ENCODE data around the gene PHACTR1. TPM values are rescaled to one million over a fixed set of nuclear protein-coding genes. Genes with fewer than 3 reads are reported as not detected.

Gene PHACTR1
- total RNA-seq, 1 donor from 2014 or later: 50.7 TPM

- peaks cover 4% of the 10 kb centered on the region for H3K36me3 Mint-ChIP-seq (ENCODE audit: unreplicated experiment)
- peaks cover 4% of the 10 kb centered on the region for H3K27me3 Mint-ChIP-seq (ENCODE audit: unreplicated experiment)
- no peak for DNase-seq
- peaks cover 3% of the 10 kb centered on the region for H3K9me3 Mint-ChIP-seq (ENCODE audit: unreplicated experiment)
- H3K27ac Mint-ChIP-seq (ENCODE audit: unreplicated experiment): no peak overlapping the region
- no peak overlapping the region for H3K4me3 Mint-ChIP-seq (ENCODE audit: unreplicated experiment)
- no peak for TF ChIP-seq CTCF (IDR thresholded peaks at IDR 0.05; ENCODE audit: partially characterized antibody, unreplicated experiment)
- peaks cover 14% of the 10 kb centered on the region for H3K4me1 Mint-ChIP-seq (ENCODE audit: low read depth, unreplicated experiment)
These were observed 182.0 kb downstream of the PHACTR1 start for GRCh38 chr6:12898603-12899002.

DNA sequence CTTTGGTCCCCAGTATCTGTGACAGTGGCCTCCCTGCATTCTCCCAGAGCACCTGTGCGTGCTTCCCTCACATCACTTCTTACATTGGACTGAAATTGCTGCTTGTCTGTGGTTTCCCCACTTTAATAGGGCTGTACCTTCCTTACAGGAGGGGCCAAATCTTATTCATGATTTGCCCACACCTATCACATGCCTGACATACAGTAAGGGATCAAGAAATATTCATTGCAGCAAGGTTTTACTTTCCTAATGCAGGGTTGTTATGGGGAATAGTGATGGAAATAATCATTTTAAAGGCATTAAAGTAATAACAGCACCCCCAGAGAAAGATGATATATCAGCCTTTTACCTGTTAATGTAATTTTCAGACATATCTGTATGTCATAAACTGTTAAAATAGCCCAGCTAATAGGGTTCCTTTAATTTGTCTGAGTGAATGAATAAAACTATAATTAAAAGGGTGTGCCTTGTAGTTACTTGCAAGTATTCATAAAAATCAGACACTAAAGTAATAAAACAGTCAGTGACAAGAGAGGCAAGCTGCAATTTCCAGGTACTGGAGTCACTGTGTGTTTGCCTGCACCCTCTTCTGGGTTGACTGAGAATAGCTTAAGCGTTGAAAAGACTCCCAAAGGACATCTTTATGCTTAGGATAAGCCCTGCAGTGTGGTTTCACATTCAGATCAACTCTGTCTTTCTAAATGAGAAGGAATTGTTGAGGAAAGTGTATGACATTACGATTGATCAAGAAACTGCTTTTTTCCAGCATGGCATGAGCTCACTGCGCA, 182.7 kb downstream of the PHACTR1 start:
- DNase-seq: no peak
- H3K27ac Mint-ChIP-seq (ENCODE audit: unreplicated experiment): no peak overlapping the region
- peaks cover 3% of the 10 kb centered on the region for H3K9me3 Mint-ChIP-seq (ENCODE audit: unreplicated experiment)
- no peak for TF ChIP-seq CTCF (IDR thresholded peaks at IDR 0.05; ENCODE audit: partially characterized antibody, unreplicated experiment)
- H3K4me3 Mint-ChIP-seq (ENCODE audit: unreplicated experiment): no peak overlapping the region
- peaks cover 4% of the 10 kb centered on the region for H3K27me3 Mint-ChIP-seq (ENCODE audit: unreplicated experiment)
- peaks cover 4% of the 10 kb centered on the region for H3K36me3 Mint-ChIP-seq (ENCODE audit: unreplicated experiment)
- peaks cover 12% of the 10 kb centered on the region for H3K4me1 Mint-ChIP-seq (ENCODE audit: low read depth, unreplicated experiment)

DNA sequence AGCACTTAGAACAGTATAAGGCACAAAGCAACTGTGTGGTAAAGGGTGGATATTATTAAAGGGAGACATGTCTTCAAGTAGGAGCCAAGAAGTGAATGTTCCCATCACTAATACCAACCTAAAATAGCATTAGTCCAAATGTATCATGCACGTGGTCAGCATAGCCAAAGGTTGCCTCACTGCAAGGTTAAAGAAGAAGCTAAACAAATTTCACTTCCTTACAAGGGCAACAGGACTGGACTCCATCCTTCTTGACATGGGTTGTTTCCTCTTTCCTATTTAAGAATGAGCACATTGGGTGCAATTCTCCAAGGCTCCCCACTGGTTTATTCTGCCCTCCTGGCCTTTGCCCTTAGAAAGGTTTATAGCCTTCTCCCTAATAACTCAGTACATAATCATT, 186.7 kb downstream of the PHACTR1 start:
- Mint-ChIP-seq H3K9me3 (ENCODE audit: unreplicated experiment) (peaks cover under 1% of the 10 kb centered on the region), H3K27me3 (ENCODE audit: unreplicated experiment) (peaks cover under 1% of the 10 kb centered on the region), H3K4me3 (ENCODE audit: unreplicated experiment) (no peak overlapping the region), H3K4me1 (ENCODE audit: low read depth, unreplicated experiment) (peaks cover 2% of the 10 kb centered on the region), H3K27ac (ENCODE audit: unreplicated experiment) (no peak overlapping the region), H3K36me3 (ENCODE audit: unreplicated experiment) (peaks cover 4% of the 10 kb centered on the region)
- no peak for DNase-seq
- no peak for TF ChIP-seq CTCF (IDR thresholded peaks at IDR 0.05; ENCODE audit: partially characterized antibody, unreplicated experiment)

DNA sequence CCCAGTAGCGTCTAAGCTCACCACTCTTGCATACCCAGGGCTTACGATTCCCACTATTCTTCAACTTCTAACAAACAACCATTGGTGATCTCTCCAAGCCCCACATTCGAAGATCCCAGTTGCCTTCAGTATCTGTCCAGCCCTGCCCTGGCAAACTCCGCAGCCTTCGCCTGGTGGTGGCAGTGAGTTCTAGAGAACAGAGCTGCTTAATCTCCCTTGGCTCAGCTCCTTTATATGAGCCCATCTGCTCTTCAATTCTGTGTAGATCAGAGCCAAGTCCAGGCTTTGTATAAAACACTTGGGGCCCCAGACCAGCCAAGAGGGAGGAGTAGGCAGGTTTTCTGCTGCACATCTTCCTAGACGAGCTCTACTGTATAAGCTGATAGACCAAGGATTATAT, 193.3 kb downstream of the PHACTR1 start:
- Mint-ChIP-seq H3K27me3 (ENCODE audit: unreplicated experiment) (no peaks in the 10 kb centered on the region), H3K27ac (ENCODE audit: unreplicated experiment) (no peak overlapping the region), H3K4me1 (ENCODE audit: low read depth, unreplicated experiment) (peaks cover 2% of the 10 kb centered on the region), H3K4me3 (ENCODE audit: unreplicated experiment) (no peak overlapping the region), H3K36me3 (ENCODE audit: unreplicated experiment) (no peaks in the 10 kb centered on the region), H3K9me3 (ENCODE audit: unreplicated experiment) (peaks cover 1% of the 10 kb centered on the region)
- peak; percentile 22 for DNase-seq
- no peak for TF ChIP-seq CTCF (IDR thresholded peaks at IDR 0.05; ENCODE audit: partially characterized antibody, unreplicated experiment)

DNA sequence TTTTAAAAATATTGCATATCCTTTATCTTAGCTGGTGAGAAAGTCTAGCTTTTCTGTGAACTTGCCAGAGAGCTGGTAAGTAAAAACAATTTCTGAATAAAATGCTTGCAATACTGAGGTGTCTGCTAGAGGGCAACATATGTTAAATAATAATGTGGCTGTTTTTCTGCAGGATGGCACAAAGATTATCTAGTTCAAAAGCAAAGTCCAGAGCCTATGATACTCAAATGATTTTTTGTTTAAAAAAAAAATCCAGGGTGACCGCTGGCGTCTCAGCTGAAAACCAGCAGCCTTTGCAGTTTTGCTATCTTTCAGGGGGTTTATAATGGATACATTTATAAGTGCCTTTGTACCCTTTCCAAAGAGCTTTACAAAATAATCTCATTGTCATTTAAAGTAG, 194.9 kb downstream of the PHACTR1 start:
- Mint-ChIP-seq H3K4me3 (ENCODE audit: unreplicated experiment) (no peak overlapping the region), H3K27ac (ENCODE audit: unreplicated experiment) (no peak overlapping the region), H3K9me3 (ENCODE audit: unreplicated experiment) (peaks cover 1% of the 10 kb centered on the region), H3K36me3 (ENCODE audit: unreplicated experiment) (no peaks in the 10 kb centered on the region), H3K27me3 (ENCODE audit: unreplicated experiment) (no peaks in the 10 kb centered on the region), H3K4me1 (ENCODE audit: low read depth, unreplicated experiment) (peaks cover 2% of the 10 kb centered on the region)
- no peak for DNase-seq
- peak; percentile 19 for TF ChIP-seq CTCF (IDR thresholded peaks at IDR 0.05; ENCODE audit: partially characterized antibody, unreplicated experiment)

Data from glutamatergic neuron (in vitro differentiated cells).